HG03520 (cell line): ENCODE data around the gene DDR1.
"Not testable (repeated sequence)": the region's sequence is repeated elsewhere in the genome, so short reads cannot be mapped to it uniquely, and the experiment has no call there.

Source experiments
- ATAC-seq: cut with Tn5 transposase; IDR thresholded peaks from one replicate; pipeline ENCODE4 v1.9.1; 2021; ENCODE audit warnings: mild to moderate bottlenecking, moderate library complexity; ENCODE audit not compliant: unreplicated experiment

Gene DDR1

DNA sequence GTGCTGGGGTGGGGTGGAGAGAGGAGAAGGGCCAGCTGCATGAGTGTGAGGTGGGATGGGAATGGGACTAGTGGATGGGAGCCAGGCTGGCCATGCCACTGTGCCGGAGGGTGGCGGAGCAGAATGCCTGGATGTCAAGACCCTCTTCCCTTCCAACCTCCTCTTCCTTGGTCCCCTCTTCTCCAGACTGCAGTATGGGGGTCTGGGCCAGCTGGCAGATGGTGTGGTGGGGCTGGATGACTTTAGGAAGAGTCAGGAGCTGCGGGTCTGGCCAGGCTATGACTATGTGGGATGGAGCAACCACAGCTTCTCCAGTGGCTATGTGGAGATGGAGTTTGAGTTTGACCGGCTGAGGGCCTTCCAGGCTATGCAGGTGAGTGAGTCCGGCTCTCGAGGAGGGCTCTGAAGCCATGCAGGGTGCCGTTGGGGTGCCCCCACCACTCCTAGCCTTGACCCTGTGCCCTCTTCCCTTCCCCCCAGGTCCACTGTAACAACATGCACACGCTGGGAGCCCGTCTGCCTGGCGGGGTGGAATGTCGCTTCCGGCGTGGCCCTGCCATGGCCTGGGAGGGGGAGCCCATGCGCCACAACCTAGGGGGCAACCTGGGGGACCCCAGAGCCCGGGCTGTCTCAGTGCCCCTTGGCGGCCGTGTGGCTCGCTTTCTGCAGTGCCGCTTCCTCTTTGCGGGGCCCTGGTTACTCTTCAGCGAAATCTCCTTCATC is 7.7 kb downstream of the DDR1 start:
- ATAC-seq = no peak

DNA sequence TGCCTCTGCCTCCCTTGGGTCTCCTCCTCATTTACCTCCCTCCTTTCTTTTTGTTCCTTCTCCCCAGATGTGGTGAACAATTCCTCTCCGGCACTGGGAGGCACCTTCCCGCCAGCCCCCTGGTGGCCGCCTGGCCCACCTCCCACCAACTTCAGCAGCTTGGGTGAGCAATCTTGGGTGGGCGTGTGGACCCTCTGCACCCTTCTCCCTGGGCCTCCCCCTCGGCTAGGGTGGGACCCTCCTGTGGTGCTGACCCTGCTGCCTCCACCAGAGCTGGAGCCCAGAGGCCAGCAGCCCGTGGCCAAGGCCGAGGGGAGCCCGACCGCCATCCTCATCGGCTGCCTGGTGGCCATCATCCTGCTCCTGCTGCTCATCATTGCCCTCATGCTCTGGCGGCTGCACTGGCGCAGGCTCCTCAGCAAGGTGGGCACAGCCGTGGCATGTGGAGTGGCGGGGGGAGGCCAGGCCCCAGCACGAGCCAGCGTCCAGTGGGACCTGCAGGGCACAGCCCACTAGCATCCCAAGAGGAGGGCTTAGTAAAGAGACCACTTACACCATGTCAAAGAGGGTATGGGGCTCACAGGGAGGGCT is 8.8 kb downstream of the DDR1 start:
- ATAC-seq = no peak

DNA sequence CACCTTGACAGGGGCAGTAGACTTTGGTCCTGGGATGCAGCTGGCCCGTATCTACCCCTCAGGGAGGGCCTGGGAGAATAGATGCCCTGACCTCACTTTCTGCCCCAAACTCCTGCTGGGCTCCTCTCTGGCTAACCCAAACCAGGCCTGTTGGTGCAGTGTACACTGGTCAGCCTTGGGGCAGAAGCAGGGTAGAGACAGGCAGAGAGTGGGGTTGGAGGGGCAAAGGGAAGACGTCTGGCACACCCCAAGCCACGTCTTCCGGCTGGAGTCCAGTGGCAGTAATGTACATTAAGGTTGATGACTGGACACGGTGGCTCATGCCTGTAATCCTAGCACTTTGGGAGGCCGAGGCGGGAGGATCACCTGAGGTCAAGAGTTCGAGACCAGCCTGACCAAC is 9.3 kb downstream of the DDR1 start:
- ATAC-seq = no peak

DNA sequence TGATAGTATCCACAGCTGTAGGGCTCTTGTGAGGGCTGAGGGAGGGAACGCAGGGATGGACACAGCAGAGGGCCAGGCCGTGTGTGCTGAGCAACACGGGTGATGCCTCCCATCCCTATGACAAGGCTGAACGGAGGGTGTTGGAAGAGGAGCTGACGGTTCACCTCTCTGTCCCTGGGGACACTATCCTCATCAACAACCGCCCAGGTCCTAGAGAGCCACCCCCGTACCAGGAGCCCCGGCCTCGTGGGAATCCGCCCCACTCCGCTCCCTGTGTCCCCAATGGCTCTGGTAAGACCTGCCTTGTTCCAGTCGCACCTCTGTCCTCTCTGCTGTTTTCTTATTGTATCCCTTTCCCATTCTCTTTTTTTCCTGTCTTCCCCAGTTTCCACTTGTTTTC is 10.1 kb downstream of the DDR1 start:
- no peak for ATAC-seq

DNA sequence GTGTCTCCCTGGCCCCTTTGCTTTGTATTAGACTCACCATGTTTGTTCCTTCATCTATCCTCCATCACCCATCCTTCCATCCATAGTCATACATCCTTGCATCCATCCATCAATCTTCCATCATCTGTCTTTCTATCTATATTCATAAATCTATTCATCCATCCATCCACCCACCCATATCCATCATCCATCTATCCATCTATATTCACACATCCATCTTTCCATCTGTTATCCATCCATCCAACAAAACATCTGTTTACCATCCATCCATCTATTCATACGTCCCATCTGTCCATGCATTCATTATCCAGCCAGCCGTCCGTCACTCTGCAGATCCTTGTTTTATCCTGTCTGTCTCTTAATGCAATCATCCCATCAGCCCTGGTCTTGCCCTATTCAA is 10.6 kb downstream of the DDR1 start:
- no peak for ATAC-seq

DNA sequence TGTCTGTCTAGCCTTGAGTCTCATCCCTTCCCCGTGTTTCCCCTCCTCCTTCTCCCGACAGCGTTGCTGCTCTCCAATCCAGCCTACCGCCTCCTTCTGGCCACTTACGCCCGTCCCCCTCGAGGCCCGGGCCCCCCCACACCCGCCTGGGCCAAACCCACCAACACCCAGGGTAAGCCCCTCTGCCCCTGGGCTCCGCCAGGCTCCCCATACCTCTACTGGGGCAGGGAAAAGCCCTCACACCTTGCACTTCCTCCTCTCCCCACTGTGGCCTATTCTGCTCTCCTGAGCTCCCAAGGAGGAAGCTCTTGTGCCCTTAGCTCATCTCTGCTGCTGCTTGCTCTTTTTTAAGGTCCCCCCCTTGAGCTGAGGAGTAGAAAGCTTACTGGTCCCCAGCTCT is 11.0 kb downstream of the DDR1 start:
- ATAC-seq = no peak

DNA sequence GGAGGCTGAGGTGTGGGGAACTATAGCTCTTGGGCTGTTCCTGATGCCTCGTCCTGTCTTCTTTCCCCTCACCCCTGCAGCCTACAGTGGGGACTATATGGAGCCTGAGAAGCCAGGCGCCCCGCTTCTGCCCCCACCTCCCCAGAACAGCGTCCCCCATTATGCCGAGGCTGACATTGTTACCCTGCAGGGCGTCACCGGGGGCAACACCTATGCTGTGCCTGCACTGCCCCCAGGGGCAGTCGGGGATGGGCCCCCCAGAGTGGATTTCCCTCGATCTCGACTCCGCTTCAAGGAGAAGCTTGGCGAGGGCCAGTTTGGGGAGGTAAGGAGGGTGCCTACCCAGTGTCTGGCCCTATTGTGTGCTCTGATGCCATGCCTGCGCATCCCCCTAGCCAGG is 12.2 kb downstream of the DDR1 start:
- ATAC-seq = no peak

DNA sequence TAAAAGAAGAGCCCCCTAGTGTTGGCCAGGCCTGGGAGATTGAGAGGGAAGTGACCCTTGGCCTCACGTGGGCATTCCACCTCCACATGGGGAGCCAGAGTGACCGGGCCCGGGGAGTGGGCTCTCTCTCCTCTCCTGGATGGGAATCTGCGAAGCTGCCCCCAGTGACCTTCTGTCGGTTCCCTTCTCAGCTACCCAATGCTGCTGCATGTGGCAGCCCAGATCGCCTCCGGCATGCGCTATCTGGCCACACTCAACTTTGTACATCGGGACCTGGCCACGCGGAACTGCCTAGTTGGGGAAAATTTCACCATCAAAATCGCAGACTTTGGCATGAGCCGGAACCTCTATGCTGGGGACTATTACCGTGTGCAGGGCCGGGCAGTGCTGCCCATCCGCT is 13.6 kb downstream of the DDR1 start:
- ATAC-seq = no peak

DNA sequence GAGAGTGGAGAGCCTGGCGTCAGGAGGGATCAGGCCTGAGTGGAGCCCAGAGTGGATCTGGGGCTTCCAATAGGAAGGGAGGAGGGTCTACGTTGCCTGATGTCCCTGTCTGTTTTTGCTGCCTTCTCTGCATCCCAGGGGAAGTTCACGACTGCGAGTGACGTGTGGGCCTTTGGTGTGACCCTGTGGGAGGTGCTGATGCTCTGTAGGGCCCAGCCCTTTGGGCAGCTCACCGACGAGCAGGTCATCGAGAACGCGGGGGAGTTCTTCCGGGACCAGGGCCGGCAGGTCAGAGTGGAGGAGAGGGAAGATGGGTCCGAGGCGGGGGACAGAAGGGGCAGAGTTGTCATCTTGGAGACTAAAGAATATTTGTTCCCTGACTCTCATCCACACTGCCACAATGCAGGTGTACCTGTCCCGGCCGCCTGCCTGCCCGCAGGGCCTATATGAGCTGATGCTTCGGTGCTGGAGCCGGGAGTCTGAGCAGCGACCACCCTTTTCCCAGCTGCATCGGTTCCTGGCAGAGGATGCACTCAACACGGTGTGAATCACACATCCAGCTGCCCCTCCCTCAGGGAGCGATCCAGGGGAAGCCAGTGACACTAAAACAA is 14.5 kb downstream of the DDR1 start:
- ATAC-seq = no peak

DNA sequence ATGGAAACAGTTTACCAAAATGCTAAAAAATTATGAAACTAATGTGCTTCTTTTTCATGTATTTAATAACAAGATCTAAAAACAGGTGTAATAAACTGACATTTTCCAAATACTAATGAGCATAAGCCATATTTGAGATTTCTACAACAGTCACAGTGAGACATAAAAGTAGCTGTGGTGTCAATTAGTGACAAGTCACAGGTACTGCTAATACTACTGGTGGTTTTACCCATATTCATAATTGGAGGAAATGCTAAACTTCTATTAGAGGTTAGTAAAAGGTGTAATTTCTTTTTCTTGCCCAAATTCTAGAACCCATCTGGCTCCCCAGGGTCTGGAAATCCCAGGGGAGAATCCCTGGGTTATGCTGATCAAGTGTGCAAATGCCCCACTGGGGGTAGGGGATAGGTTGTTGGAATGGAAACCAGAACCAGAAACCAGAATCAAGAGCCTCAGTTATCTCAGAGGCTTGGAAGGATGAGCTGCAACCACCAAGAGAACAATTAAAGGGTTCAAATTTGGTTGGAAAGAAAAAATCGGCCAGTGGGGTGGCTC is 16.6 kb downstream of the DDR1 start:
- no peak for ATAC-seq

DNA sequence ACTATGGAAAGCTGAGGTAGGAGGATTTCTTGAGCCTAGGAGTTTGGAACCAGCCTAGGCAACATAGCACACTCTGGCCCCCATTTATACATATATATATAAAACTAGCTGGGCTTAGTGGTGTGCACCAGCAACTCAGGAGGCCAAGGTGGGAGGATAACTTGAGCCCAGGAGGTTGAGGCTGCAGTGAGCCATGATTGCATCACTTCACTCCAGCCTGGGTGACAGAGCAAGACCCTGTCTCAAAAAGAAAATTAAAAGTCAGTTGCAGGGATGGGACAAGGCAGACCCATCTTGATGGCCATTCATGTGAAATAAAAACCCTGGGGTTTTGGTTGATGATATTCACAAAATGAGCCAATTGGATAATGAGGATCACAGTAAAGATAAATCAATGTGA is 17.1 kb downstream of the DDR1 start:
- no peak for ATAC-seq

DNA sequence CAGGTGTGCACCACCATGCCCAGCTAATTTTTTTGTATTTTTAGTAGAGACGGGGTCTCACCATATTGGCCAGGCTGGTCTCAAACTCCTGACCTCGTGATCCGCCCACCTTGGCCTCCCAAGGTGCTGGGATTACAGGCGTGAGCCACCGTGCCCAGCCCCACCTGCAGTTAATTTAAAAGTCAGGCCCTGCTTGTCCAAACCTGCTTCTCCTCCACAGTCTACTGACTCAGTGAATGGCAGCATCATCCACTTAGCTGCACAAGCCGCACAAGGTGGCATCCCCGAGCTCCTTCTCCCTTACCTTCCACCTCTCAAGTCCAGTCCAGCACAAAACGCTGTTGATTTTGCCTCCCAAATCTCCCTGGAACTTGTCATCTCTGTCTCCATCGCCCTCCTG is 17.9 kb downstream of the DDR1 start:
- ATAC-seq = not testable (repeated sequence)

DNA sequence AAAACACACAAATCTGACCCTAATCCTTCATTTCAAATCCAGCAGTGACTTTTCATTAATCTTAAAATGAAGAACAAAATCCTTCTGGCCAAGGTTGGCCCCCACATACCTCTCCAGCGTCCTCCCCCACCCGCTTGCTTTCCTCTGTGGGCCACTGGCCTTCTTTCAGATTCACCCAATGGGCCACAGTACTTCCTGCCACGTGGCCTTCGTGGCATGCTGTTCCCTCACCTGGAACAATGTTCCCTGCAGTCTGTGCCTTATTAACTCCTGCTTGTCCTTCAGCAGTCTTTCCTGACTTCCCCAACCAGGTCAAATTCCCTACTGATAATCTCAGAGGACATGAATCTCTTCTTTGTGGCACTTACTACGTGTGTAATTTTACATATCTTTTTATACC is 18.4 kb downstream of the DDR1 start:
- ATAC-seq = no peak

DNA sequence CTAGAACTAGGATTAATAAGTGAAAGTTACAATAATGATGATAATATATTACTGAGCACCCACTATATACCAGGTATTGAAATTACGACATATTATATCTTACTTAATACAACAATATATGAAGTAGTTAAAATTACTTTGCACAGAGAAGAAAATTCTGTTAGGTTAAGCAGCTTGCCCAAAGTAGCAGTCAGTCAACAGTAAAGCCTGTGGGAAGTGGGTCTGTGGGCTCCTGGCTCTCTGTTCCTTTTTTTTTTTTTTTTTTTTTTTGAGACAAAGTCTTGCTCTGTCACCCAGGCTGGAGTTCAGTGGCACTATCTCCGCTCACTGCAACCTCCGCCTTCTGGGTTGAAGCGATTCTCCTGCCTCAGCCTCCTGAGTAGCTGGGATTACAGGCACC is 18.9 kb downstream of the DDR1 start:
- no peak for ATAC-seq

DNA sequence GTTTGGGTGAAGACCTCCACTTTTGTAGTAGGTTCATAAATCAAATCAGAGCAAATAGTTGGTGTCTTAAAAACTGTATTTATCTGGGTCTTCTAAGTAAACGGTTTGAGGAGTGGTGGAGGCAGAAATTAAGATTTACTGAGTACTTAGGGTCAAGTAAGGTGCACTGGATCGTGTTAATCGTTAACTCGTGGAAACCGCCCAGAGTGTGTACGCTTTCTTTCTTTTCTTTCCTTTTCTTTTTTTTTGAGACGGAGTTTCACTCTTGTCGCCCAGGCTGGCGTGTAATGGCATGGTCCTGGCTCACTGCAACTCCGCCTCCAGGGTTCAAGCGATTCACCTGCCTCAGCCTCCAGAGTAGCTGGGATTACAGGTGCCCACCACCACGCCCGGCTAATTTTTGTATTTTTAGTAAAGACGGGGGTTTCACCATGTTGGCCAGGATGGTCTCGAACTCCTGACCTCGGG is 23.0 kb downstream of the DDR1 start:
- ATAC-seq = not testable (repeated sequence)

DNA sequence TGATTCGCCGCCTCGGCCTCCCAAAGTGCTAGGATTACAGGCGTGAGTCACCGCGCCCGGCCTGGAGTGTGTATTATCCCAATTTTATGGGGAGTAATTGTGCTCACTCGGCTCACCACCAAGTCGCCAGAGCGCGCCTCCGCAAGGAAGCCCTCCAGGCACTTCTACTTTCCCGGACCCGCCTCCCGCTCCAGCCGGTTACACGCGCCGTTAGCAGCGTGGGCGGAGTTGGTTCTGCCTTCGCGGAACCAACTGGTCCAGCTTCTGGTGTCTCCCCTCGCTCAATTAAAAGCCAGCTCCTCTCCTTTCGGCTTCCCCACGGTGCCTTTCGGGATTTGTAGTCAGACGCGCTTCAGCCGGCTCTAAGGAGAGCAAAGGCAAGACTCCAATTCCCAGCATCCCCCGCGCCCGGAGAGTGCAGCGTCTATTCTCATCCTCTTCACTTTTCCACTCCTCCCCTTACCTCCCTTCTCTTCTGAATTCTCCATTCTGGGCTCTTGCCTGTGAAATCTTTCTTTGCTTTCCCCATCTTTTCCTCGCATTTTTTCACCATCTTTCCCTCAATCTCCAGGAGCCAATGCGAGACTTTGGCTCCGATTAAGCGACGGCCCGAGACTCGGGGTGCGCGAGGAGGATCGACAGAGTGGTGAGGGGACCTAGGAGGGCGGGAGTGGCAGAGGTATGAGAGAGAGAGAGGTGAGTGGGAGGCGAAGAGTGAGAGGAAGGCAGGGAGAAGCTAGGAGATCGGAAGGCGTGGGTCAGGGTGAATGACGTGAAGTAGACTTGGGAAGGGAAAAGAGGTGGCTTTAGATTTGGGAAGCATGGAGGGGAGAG is 23.7 kb downstream of the DDR1 start, which contains the start of gene GTF2H4:
Gene GTF2H4 (plus strand): TSS at position 450 of the 834 bp plus-strand sequence.
- peak; percentile 83 for ATAC-seq

DNA sequence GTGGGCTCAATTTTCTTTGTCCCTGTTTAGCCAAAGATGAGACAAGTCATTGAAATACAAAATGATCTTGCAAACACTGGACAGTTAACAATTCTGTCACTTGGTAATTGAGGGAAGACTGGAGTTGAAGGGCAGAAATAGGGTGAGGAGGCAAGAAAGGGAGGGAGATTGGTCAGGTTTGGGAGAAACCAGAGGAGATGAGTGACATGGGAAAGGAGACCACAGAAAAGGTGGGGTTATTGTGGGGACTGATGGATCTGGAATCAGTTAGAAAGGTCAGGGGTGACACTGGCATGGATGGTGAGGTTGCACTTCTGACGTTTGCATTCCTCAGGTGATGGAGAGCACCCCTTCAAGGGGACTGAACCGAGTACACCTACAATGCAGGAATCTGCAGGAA is 24.4 kb downstream of the DDR1 start:
- no peak for ATAC-seq

DNA sequence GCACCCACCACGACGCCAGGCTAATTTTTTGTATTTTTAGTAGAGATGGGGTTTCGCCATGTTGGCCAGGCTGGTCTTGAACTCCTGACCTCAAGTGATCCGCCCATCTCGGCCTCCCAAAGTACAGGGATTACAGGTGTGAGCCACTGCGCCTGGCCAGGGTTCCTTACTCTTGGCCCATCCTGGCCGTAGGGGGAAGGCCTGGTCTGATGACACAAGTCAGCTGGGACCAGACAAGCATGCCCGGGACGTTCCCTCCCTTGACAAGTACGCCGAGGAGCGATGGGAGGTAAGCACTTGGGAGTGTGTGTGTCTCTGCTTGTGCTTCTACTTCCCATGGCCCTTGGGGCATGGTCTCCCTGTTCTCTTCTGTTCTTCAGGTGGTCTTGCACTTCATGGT is 26.2 kb downstream of the DDR1 start:
- not testable (repeated sequence) for ATAC-seq

DNA sequence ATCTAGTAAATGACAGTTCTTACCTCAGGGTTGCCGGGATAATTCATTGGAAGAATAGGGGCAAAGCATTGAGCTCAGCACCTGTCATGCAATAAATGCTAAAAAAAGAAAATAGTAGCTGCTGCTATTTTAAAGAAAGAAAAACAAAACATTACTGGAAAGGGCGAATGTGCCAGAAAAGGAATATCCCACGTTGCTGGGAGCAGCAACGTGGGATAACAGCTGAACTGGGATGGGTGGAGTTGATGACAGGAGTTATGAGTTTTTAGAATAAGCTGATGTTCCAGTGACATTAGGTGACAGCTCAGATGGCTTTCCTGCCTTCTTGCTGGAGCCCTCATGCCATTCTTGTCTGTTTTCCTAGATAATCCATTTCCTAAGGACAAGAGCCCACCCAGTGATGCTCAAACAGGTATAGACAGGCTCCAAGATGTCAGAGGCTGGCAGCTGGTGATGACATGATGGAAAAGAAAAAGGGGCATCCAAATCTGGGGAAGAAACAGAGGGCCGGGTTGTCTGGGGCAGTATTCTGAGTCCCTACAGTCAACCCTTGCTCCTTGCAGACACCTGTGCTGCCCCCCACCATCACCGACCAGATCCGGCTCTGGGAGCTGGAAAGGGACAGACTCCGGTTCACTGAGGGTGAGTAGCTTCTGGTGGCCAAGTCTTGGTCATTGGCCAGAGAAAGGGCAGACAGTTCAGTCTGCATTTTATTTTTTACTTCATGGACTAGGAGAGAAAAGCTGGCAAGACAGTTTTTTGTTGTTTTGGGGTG is 28.6 kb downstream of the DDR1 start:
- ATAC-seq = no peak

DNA sequence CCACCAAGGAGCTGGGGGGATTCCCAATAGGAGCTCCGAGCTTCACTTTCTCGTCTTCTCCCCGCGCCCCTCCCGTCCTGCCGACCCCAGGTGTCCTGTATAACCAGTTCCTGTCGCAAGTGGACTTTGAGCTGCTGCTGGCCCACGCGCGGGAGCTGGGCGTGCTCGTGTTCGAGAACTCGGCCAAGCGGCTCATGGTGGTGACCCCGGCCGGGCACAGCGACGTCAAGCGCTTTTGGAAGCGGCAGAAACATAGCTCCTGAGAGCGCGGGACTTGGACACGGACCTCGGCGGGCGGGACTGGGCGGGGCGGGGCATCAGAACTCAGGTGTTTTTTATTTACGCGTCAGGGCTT is 29.4 kb downstream of the DDR1 start:
- ATAC-seq = no peak
